GM19035 (cell line): ENCODE data around the gene SMAGP.
A peak's percentile ranks its signal among the peaks of the same experiment; 100 is the strongest.
"Not testable (repeated sequence)": the region's sequence is repeated elsewhere in the genome, so short reads cannot be mapped to it uniquely, and the experiment has no call there.

Source experiments
- ATAC-seq: cut with Tn5 transposase; IDR thresholded peaks from one replicate; pipeline ENCODE4 v1.9.1; 2021; ENCODE audit not compliant: unreplicated experiment

Gene SMAGP

DNA sequence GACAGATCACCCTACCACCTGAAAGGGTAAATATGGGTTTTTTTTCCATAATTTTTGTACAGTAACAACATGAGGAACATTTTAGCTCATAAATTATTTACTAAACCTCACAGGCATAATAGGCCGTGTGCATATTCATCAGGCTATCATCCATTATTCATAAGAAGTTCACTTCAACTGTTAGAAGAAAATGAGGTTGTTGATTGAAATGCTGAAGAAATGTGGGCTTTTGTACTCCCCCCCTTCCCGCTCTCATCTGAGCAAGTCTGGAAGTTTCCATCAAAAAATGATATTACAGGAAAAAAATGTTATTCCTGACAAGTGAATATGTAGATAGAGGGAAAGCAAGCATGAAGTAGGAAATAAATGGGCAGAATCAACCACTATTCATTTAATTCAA is 44.4 kb downstream of the SMAGP start:
- ATAC-seq = no peak

DNA sequence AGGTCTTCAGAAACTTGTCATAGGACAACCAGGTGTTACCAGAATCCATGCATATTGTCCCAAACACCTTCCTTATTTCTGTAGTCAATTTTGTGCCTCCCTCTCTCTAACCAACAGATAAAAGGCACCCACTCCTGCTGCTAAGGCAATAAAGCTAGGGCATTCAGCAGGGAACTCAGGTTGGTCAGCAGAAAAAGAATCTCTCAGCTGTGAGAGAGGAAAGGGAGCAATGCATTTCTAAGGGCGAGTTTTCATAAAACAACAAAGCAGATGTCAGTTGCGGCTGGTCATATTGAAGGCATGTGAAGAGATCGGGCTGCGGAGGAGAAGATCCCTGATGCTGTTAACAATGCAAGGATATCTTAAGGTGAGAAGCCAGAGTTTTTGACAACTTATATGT is 45.0 kb downstream of the SMAGP start:
- no peak for ATAC-seq

DNA sequence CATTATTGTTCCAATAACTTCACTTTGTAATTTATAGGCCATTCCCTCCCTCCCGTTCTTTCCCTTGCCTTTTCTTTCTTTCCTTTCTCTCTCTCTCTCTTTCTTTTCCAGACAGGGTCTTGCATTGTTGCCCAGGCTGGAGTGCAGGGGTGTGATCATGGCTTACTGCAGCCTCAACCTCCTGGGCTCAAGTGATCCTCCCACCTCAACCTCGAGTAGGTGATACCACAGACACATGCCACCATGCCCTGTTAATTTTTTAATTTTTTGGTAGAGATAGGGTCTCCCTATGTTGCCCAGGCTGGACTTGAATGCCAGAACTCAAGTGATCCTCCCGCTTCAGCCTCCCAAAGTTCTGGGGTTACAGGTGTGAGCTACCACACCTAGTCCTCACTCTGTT is 45.6 kb downstream of the SMAGP start:
- ATAC-seq = no peak

DNA sequence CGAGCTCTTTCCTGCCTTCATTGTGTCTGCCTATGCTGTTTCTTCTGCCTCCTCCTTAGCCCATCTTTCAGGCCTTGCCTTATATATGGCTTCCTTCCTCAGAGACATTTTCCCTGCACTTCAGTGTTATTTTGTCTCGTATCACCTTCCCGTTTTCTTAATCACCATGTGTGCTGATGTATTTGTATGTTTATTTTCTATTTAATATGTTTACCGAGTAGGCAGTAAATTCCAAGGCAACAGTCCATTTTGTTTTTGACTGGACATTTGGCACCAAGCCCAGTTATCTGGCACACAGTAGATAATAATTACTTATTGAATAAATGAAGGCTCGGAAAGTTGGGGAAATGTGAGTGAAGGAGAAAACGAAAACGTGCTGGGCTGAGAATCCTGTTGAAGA is 47.8 kb downstream of the SMAGP start:
- no peak for ATAC-seq

DNA sequence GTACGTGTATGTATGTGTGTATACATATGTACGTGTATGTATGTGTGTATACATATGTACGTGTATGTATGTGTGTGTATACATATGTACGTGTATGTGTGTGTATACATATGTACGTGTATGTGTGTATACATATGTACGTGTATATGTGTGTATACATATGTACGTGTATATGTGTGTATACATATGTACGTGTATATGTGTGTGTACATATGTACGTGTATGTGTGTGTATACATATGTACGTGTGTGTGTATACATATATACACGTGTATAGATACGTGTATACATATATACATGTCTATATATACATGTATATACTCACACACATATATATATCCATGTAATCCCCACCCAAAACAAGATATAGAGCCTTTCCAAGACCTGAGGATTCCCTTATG is 50.4 kb downstream of the SMAGP start:
- not testable (repeated sequence) for ATAC-seq

GRCh38 chr12:51219322-51219721 is 50.9 kb downstream of the SMAGP start:
- no peak for ATAC-seq

DNA sequence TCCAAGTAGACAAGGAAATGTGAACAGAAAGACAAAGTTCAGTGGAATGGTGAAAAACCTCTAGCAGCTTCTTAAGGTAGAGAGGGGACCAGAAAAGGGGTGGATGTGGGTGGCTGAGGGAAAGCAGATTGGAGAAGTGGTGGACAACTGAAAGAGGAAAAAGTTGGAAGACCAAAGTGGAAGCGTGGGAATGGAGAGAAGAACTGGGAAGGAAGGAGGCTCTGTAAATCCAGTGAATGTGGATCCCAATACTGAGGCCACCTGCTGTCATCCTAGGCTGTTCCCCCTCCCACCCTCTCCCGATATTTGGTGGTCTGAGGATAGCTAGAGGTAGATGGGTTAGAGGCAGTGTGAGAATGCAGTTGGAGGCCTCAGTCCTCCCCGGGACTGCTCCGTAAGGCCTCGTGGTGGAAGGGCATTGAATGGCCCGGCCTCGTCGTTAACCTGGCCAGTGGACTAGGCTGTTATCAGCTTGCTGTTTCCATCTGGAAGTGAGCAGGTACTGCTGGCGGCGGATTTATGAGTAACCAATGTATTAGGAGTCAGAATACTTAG is 51.5 kb downstream of the SMAGP start:
- no peak for ATAC-seq

- peak; percentile 72 for ATAC-seq
Measured at GRCh38 chr12:51217968-51218606, 52.1 kb downstream of the SMAGP start, which contains the start of gene POU6F1. Gene POU6F1, minus strand, starts transcription at chr12:51218062. Its CDS starts 11,226 bp downstream, at chr12:51206836.

GRCh38 chr12:51217133-51217967 is 52.9 kb downstream of the SMAGP start:
- ATAC-seq = peak; percentile 40

DNA sequence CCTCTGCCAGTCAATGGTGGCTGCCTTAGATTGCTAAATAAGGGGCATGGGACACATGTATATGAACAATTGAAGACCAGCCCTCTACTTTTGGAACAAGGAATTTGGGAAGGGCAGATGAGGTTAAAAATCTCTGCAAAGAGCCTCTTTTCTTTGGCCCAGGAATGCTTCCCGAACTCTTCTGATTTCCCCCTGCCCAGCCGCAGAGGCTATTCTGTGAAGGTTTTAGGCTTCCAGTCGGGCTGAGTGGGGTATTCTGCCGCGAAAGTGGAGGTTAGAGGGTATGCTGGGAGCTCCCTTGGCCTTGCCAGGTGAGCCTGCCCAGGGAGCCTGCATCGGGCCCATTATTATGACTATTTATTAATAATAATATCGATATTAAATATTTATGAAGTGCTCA is 53.6 kb downstream of the SMAGP start:
- ATAC-seq = no peak

DNA sequence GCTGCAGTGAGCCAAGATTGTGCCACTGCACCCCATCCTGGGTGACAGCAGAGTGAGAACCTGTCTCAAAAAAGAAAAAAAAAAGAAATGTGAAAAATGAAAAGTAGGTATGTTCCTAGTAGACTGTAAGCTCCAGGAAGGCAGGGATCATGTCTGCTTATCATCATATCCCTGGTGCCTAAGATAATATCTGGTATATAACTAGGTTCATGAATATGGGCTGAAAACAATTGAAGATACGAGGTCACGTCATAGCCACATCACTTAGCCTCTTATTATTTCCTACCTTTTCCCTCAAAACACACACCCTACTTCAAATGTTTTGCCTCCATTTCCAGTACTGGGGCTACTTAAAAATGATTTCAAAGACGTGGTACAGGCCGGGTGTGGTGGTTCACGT is 55.3 kb downstream of the SMAGP start:
- ATAC-seq = no peak

DNA sequence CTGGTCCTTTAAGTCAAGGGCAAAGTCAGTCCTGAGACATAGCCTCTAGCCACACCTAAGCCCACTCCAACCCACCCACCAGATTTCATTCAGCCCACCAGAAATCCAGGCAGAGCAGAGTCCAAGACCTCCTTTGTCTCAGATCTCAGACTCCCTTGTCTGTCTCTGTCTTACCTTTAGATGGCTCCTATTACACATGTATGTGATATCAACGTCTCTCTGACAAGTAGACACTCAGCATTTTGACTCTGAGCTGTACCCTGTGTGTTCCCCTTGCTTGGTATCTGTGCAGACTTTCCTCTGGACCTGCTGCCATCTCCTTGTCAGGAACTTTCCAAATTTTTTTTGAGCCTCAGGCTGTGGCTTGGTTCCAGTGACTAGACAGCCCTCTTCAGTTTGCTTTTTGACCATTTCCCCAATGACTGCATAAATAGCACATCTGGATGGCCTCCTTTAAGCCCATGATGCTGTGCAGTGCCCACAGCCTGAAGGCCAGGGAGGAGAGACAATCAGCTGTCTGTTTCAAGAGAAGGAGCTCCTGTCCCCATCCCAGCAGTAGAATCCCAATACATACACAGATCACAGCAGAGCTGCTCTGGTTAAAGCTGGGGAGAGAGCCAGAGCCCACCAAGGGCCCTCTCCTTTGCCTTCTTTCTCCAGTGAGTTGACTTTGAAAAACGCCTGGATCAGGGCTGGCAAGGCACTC is 59.4 kb downstream of the SMAGP start:
- no peak for ATAC-seq

- ATAC-seq = no peak
Measured at GRCh38 chr12:51209259-51209658, 61.0 kb downstream of the SMAGP start.

GRCh38 chr12:51208016-51208660 is 62.1 kb downstream of the SMAGP start:
- ATAC-seq = no peak

- ATAC-seq = no peak
Measured at GRCh38 chr12:51205350-51205749, 64.9 kb downstream of the SMAGP start.

- ATAC-seq = no peak
Measured at GRCh38 chr12:51202718-51203117, 67.5 kb downstream of the SMAGP start.

DNA sequence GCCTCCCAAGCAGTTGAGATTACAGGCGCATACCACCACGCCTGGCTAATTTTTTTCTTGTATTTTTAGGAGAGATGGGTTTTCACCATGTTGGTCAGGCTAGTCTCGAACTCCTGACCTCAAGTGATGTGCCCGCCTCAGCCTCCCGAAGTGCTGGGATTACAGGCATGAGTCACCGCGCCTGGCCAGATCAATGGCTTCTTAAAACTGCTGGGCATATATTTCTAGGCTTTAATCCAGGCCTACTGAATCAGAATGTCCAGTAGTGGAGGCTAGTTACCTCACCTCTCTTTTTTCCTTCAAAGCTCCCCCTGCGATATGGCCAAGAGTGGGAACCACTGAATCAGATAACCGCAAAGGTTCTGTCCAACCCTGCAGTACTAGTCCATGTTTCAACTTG is 69.4 kb downstream of the SMAGP start:
- ATAC-seq = no peak

- no peak for ATAC-seq
Measured at GRCh38 chr12:51200156-51200555, 70.1 kb downstream of the SMAGP start.

- ATAC-seq = no peak
Measured at GRCh38 chr12:51199366-51199945, 70.8 kb downstream of the SMAGP start.

- no peak for ATAC-seq
Measured at GRCh38 chr12:51198568-51199365, 71.4 kb downstream of the SMAGP start.
